Measurements from ENCODE around the gene FAM136A.
"Not testable (repeated sequence)": the region's sequence is repeated elsewhere in the genome, so short reads cannot be mapped to it uniquely, and the experiment has no call there.

The FAM136A gene

DNA sequence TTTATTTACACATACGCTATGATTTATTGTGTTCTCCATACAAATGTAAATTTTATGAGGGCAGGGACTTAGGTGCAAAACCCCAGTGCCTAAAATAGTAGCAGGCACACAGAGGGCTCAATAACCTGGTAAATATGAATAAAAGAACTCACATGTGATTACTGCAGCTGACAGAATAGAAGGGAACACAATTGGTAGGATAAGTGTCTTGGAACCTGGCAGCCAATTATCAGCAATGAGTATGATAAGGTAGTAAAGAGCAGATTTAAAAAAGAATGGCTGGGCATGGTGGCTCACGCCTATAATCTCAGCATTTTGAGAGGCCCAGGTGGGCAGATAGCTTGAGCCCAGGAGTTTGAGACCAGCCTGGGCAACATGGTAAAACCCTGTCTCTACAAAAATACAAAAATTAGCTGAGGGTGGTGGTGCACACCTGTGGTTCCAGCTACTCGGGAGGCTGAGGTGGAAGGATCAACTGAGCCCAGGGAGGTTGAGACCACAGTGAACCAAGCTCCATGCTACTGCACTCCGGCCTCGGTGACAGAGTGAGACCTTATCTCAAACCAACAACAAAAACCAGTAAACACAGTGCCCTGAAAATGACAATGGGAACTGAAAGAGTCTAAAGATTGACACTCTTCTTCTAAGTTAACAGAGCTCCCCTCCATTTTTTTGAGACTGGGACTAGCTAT, 18.2 kb downstream of the FAM136A start:
- no peak for DNase-seq

DNA sequence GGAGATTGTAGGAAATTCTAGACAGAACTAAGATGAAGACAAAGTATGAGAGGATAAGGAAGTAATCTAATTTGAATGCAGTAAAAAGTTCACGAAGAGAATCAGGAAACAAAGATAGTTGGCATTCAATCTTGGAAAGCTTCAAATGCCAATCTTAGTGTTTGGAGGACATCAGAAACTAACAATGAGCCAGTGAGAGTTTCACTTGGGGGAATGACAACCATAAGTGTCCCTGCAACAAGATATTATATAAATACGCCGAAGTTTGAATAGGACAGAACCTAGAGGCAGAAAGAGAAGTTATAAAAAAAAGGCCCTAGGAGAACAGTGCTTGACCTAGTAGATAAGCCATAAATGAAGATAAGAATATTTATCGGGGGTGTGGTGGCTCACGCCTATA, 19.4 kb downstream of the FAM136A start:
- no peak for DNase-seq

DNA sequence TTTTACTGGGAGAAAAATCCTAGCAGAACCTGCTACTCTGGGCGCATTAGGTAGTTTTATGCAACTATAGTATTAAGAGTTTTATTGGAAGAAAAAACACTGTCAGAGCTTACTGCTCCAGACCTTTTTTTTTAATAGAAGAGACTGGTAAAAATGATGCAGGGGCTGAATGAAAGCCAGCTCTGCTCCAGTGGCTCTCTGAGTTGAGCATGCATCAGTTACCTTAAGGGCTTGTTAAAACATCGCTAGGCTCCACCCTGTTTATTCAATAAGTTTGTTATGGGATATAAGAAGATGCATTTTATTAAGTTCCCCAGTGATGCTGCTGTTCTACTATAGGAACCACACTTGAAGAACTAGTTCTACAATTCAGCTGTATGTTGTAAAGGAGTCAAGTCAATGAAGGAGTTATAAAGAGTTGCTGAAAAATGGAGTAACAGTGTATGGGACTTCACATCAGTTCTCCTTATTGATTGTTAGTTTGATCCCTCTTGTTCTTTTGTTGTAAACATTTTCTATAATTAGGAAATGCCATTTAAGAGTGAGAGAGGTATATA, 21.5 kb downstream of the FAM136A start:
- DNase-seq = no peak

DNA sequence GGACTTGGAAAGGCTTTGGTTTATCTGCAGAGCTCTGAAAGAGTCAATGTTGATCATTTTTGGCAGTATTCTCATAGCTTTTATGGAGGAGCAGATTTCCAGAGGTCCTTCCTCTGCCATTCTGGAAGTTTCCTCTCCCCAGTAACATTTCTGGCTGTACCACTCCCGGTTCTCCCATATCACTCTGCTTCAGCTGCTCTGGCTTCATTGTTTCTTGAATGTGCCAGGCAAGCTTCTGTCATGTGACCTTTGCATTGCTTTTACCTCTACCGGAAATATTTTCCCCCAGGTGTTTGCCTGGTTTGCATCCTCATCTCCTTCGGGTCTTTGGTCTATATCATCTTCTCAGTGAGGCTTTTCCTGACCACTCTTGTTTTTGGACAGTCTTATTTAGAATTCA, 31.5 kb downstream of the FAM136A start:
- no peak for DNase-seq

DNA sequence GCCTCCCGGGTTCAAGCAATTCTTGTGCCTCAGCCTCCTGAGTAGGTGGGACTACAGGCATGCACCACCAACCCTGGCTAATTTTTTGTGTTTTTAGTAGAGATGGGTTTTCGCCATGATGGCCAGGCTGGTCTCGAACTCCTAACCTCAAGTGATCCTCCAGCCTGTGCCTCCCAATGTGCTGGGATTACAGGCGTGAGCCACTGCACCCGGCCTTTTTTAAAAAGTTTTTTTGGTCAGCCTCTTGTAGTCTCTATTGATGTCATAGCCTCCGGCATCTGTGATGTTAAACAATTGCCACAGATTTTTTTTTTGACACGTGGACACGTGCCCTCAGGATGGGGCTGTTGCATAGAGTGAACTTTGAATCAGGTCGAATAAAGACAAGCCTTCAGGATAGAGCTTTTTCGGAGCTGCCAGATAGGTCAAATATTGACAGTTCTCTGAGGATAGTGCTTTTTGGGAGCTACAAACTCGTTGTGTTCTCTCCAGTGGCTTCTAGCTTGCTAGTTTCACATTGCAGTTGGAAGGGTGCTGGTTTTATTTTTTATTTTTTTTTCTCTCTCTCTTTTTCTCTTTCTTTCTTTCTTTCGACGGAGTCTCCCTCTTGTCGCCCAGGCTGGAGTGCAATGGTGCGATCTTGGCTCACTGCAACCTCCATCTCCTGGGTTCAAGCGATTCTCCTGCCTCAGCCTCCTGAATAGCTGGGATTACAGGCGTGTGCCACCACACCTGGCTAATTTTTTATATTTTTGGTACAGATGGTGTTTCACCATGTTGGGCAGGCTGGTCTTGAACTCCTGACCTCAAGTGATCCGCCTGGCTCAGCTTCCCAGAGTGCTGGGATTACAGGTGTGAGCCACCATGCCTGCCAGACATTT, 32.2 kb downstream of the FAM136A start:
- not testable (repeated sequence) for DNase-seq

DNA sequence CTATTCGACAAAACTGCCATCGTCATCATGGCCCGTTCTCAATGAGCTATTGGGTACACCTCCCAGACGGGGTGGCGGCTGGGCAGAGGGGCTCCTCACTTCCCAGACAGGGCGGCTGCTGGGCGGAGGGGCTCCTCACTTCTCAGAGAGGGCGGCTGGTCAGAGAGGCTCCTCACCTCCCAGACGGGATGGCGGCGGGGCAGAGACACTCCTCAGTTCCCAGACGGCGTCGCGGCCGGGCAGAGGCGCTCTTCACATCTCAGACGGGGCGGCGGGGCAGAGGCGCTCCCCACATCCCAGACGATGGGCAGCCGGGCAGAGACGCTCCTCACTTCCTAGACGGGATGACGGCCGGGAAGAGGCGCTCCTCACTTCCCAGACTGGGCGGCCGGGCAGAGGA, 34.9 kb downstream of the FAM136A start:
- DNase-seq = not testable (repeated sequence)

DNA sequence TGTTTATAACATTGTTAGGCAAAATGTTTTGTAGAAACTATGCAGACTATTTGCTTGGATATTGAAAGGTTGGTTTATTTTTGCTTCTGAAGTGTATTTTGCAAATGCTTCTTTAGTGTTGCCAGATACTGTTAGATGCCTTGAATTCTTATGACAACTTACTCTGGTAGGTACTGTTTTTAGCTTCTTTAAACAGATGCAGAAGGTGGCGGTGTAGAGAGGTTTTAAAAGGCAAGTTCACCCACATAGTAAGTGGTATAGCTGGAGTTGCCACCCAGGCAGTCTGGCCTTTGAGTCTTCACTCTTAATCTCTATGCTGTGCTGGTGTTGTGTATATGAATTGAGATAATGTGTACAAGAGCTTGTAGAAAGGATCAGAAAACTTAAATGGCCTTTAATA, 40.4 kb downstream of the FAM136A start:
- no peak for DNase-seq

DNA sequence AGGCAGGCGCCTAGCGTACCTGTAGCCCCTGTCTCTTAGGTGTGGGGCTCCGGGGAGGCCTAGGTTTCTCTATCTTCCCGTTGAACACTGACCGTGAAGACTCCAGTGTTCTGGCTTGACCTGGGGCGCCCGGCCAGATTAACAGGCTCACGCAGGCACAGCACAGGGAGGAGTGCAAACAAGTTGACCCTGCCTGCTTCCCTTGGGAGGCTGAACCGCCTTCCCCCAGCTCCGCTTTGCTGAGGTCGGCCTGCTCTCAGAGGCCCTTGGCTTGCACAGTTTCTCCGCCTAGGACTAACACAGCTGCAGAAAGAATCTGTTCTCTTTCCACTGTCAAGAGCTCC, 43.4 kb downstream of the FAM136A start:
- no peak for DNase-seq

DNA sequence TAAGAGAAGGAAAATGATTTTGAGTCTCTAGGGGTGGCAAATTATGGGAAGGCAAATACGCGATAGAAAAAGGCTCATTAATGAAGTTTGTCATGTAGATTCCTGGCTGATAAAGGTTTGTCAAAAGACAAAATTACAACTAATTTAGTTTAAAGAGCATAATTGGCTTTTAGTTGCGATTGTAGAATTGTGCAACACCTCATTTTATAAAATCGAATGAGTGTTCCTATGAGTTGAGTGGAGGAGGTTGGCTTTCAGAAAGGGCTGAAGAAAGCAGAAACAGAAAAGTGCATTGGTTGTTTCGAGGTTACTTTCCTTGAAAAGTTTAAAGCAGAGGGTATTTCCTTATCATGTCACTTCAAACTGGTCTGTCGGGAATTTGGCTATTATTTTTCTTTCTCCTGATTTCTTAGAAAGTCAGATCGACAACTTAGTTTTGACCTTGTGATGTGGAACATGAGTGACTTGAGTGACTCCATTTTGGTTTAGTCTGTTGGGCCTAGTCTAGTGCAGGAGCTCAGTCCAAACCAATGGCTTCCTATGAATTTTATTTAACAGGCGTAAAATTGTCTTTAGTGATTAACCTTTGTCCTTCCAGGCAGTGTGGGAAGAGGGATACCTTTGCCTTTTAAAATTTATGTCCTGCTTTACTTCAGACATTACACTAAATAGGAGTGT, 46.1 kb downstream of the FAM136A start:
- no peak for DNase-seq

DNA sequence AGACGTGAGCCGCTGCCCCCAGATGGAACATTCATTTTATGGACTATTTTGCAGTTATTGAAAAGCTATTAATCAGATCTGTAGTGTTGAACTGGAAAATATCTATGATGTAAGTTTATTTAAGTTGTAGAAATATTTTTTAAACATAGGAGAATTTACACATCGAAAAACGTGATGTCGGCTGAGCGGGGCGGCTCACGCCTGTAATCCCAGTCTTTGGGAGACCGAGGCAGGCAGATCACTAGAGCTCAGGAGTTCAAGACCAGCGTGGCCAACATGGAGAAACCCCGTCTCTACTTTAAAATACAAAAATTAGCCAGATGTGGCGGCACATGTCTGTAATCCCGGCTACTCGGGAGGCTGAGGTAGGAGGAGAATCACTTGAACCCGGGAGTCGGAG, 51.4 kb downstream of the FAM136A start:
- no peak for DNase-seq

DNA sequence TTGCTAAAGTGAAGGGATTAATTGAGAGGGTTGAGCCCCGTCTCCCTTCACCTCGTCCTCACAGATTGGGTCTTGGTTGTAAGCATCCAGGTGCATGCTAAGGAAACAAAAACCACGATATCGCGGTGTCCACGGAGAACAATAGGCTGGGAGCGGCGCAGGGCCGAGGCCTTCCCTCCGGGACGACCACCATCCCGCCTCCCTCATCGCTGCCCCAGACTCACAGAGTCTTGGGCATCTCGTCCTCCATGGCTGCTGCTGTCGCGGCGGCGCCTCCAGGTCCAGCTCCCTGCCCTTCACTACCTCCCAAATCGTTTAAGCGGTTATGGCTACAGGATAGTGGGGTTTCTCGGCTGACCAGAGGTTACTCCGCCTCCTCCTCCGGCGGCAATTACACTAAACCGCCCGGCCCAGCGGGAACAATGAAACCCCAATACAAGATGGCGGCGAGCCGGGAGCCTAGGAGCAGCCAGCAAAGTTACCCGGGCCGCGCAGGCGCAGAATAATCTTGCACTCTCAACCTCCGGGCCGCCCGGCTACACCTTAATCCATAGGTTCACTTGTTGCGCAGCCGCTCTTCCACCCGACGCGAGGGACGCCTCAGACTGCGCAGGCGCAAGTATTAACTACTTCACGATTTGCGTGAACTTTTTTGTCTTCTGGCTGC, 53.6 kb downstream of the FAM136A start, which contains the start of gene TIA1:
TSS of gene TIA1 (minus strand) at position 448 of the 667 bp plus-strand sequence. CDS start at position 250, 198 bp downstream.
- peak; percentile 99 for DNase-seq

DNA sequence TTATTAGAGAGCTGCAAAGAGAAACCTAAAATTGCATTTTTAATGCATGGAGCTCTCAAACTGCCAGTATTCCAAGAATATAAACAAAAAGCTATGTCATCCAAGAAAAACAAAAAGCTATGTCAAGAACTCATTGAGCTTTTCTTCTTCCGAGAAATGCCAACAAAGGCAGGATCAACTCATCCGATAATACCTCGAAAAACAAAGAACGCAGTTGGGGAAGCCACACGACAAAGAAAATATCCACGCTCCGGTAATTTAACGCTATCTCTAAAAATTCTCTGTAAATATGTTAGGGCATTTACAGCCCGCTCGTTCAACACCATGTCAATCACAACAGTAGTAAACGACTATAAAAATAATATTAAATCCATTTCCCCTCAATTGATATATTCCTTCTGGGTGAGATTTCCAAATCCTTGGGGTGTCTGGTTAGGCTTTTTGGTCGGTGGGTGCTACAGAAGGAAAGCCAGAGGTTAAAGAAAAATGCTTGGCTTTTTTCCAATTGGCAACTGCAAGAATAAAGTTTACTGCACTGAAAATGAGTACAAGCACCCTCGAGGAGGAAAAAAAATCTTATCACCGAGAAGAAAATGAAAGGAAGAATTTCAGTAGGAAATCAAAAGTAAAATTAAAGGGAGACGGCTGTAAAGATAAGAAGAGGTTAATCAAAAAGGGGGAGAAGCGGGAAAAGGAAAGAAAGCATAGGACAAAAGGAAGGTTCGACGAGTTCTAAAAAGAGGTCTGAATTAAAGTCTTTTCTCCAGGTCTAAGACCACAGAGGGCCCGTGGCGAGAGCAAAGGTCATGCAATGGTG, 54.3 kb downstream of the FAM136A start:
- DNase-seq = peak; percentile 57

Measured in inflammatory macrophage treated with lipopolysaccharide for 4 hours (primary cell).